SK-N-MC (cell line): ENCODE results near the gene PSTK.

Experiments used
- EZH2 ChIP-seq: fragments of 200-600 bp; sonication (generic); IDR thresholded peaks from one replicate; pipeline ENCODE4 v1.6.1; 2017; ENCODE audit warnings: antibody characterized with exemption
- POLR2AphosphoS5 ChIP-seq: IDR thresholded peaks from 2 replicates; pipeline ENCODE4 v1.6.1; 2012; ENCODE audit warnings: mild to moderate bottlenecking, low read depth, low read length, borderline replicate concordance

GRCh38 chr10:122966879-122967278 is 13.3 kb upstream of the PSTK start:
- no peak for TF ChIP-seq POLR2AphosphoS5
- TF ChIP-seq EZH2, result no peak
